Chondrocyte (in vitro differentiated cells): ENCODE measurements around the gene TCF7L2. TPM values are rescaled to one million over a fixed set of nuclear protein-coding genes. Genes with fewer than 3 reads are reported as not detected.

Experiments used
- DNase-seq: peaks from one replicate; pipeline ENCODE4 v3.0.0; 2021; ENCODE audit warnings: mixed read lengths, low spot score
- H3K27ac Mint-ChIP-seq: one replicate; pipeline ENCODE4 v1.8.0; 2021; ENCODE audit warnings: mild to moderate bottlenecking, moderate library complexity, mixed read lengths; ENCODE audit not compliant: unreplicated experiment
- H3K27me3 Mint-ChIP-seq: 2 replicates; pipeline ENCODE4 v1.8.0; 2021; ENCODE audit warnings: low read depth, mixed read lengths
- H3K36me3 Mint-ChIP-seq: 2 replicates; pipeline ENCODE4 v1.8.0; 2021; ENCODE audit warnings: low read depth, mixed read lengths
- H3K4me1 Mint-ChIP-seq: 2 replicates; pipeline ENCODE4 v1.8.0; 2021; ENCODE audit warnings: low read depth, mild to moderate bottlenecking, mixed read lengths
- H3K4me3 Mint-ChIP-seq: one replicate; pipeline ENCODE4 v1.8.0; 2021; ENCODE audit warnings: mild to moderate bottlenecking, moderate library complexity, mixed read lengths; ENCODE audit not compliant: unreplicated experiment
- H3K9me3 Mint-ChIP-seq: 2 replicates; pipeline ENCODE4 v1.8.0; 2021; ENCODE audit warnings: low read depth, mixed read lengths
- CTCF ChIP-seq: fragments of 200-600 bp; sonication (generic); IDR thresholded peaks from 2 replicates; pipeline ENCODE4 v1.5.0; 2021; ENCODE audit warnings: antibody characterized with exemption, mild to moderate bottlenecking, moderate library complexity
- total RNA-seq: library from RNA; stranded (reverse); gene quantifications from 3 replicates; pipeline ENCODE4 v1.2.1, GENCODE V29; 2021

TCF7L2 gene
- total RNA-seq, 1 donor from 2014 or later: 30.9 TPM

- no peak for TF ChIP-seq CTCF
- peaks cover 9% of the 10 kb centered on the region for H3K4me1 Mint-ChIP-seq
- no peaks in the 10 kb centered on the region for H3K9me3 Mint-ChIP-seq
- H3K27me3 Mint-ChIP-seq: no peaks in the 10 kb centered on the region
- H3K4me3 Mint-ChIP-seq: no peak overlapping the region
- no peak overlapping the region for H3K27ac Mint-ChIP-seq
- no peak for DNase-seq
- no peaks in the 10 kb centered on the region for H3K36me3 Mint-ChIP-seq
These were observed 162.1 kb downstream of the TCF7L2 start for GRCh38 chr10:113111900-113112853.

GRCh38 chr10:113113241-113113640 is 163.2 kb downstream of the TCF7L2 start:
- Mint-ChIP-seq H3K4me1 (peaks cover 12% of the 10 kb centered on the region), H3K4me3 (no peak overlapping the region), H3K9me3 (no peaks in the 10 kb centered on the region), H3K27me3 (no peaks in the 10 kb centered on the region), H3K27ac (no peak overlapping the region), H3K36me3 (no peaks in the 10 kb centered on the region)
- no peak for DNase-seq
- no peak for TF ChIP-seq CTCF

- H3K27me3 Mint-ChIP-seq: no peaks in the 10 kb centered on the region
- H3K9me3 Mint-ChIP-seq: no peaks in the 10 kb centered on the region
- no peaks in the 10 kb centered on the region for H3K36me3 Mint-ChIP-seq
- no peak overlapping the region for H3K4me3 Mint-ChIP-seq
- no peak for DNase-seq
- no peak overlapping the region for H3K27ac Mint-ChIP-seq
- no peak for TF ChIP-seq CTCF
- H3K4me1 Mint-ChIP-seq: peaks cover 13% of the 10 kb centered on the region
These were observed 163.9 kb downstream of the TCF7L2 start for GRCh38 chr10:113113918-113114317.

- Mint-ChIP-seq H3K4me3 (no peak overlapping the region), H3K4me1 (peaks cover 13% of the 10 kb centered on the region), H3K36me3 (no peaks in the 10 kb centered on the region), H3K27ac (no peak overlapping the region), H3K9me3 (no peaks in the 10 kb centered on the region), H3K27me3 (no peaks in the 10 kb centered on the region)
- TF ChIP-seq CTCF: no peak
- DNase-seq: no peak
These were observed 165.5 kb downstream of the TCF7L2 start for GRCh38 chr10:113115556-113115955.

GRCh38 chr10:113118882-113119281 is 168.8 kb downstream of the TCF7L2 start:
- Mint-ChIP-seq H3K9me3 (no peaks in the 10 kb centered on the region), H3K27me3 (no peaks in the 10 kb centered on the region)

More at GRCh38 chr10:113118882-113119281, 168.8 kb downstream of the TCF7L2 start:
- Mint-ChIP-seq H3K4me3 (no peak overlapping the region), H3K27ac (no peak overlapping the region), H3K36me3 (no peaks in the 10 kb centered on the region), H3K4me1 (peaks cover 7% of the 10 kb centered on the region)
- no peak for TF ChIP-seq CTCF
- no peak for DNase-seq
